Sigmoid colon (tissue), 3 donors: ENCODE measurements around the gene PPP1R12A.

ENCODE experiments used
- CTCF ChIP-seq, 4 experiments: fragments of 450-650 bp in 3 of 4; fragments of 200-600 bp in 1 of 4; IDR thresholded peaks; one replicate each; pipeline ENCODE4 v1.5.1; 2016 to 2019; ENCODE audit warnings: antibody characterized with exemption in 4 of 4, mild to moderate bottlenecking in 3 of 4, moderate library complexity in 2 of 4
- POLR2A ChIP-seq, 2 donors: fragments of 450-650 bp; IDR thresholded peaks; one replicate each; pipeline ENCODE4 v1.6.1; 2016; ENCODE audit warnings: antibody characterized with exemption in 2 of 2, mild to moderate bottlenecking in 2 of 2, moderate library complexity in 2 of 2

GRCh38 chr12:79983986-79984620 is 49.2 kb upstream of the PPP1R12A start:
- TF ChIP-seq CTCF (IDR thresholded peaks at IDR 0.05) (no peak), POLR2A (IDR thresholded peaks at IDR 0.05) (no peak)
